A172 (cell line): ENCODE data around the gene GRK5. TPM values are rescaled to one million over a fixed set of nuclear protein-coding genes. Genes with fewer than 3 reads are reported as not detected.
"Not testable (repeated sequence)": the region's sequence is repeated elsewhere in the genome, so short reads cannot be mapped to it uniquely, and the experiment has no call there.

ENCODE experiments used
- DNase-seq: peaks from one replicate; pipeline ENCODE4 v3.0.0-alpha.2; 2015; ENCODE audit warnings: low spot score
- total RNA-seq: library from RNA; depleted of rRNA; stranded (reverse); fragments of >200 nt; shearing (Covaris generic); gene quantifications from 2 replicates; pipeline ENCODE4 v1.2.3, GENCODE V29; 2014

Gene GRK5
- total RNA-seq, 1 experiment from 2014 or later = 13.0 TPM

- no peak for DNase-seq
These were observed 41.3 kb downstream of the GRK5 start for GRCh38 chr10:119248681-119249080.

GRCh38 chr10:119250641-119251314 is 43.4 kb downstream of the GRK5 start:
- DNase-seq = peak; percentile 91

- DNase-seq = peak; percentile 49
These were observed 43.9 kb downstream of the GRK5 start for GRCh38 chr10:119251315-119251708.

GRCh38 chr10:119252051-119252465 is 44.7 kb downstream of the GRK5 start:
- DNase-seq = no peak

GRCh38 chr10:119252470-119253151 is 45.2 kb downstream of the GRK5 start:
- no peak for DNase-seq

- peak; percentile 93 for DNase-seq
These were observed 46.2 kb downstream of the GRK5 start for GRCh38 chr10:119253433-119254174.

GRCh38 chr10:119254335-119254734 is 47.0 kb downstream of the GRK5 start:
- DNase-seq = peak; percentile 44

GRCh38 chr10:119256030-119256429 is 48.7 kb downstream of the GRK5 start:
- DNase-seq = no peak

- no peak for DNase-seq
These were observed 49.5 kb downstream of the GRK5 start for GRCh38 chr10:119256897-119257296.

- DNase-seq = no peak
These were observed 50.6 kb downstream of the GRK5 start for GRCh38 chr10:119257899-119258419.

- no peak for DNase-seq
These were observed 52.0 kb downstream of the GRK5 start for GRCh38 chr10:119259345-119259744.

GRCh38 chr10:119261016-119261415 is 53.6 kb downstream of the GRK5 start:
- not testable (repeated sequence) for DNase-seq

- DNase-seq = no peak
These were observed 56.7 kb downstream of the GRK5 start for GRCh38 chr10:119263951-119264617.

GRCh38 chr10:119265691-119266090 is 58.3 kb downstream of the GRK5 start:
- DNase-seq = no peak

- no peak for DNase-seq
These were observed 60.0 kb downstream of the GRK5 start for GRCh38 chr10:119267384-119267783.

- DNase-seq = no peak
These were observed 61.1 kb downstream of the GRK5 start for GRCh38 chr10:119268428-119268827.

- no peak for DNase-seq
These were observed 61.6 kb downstream of the GRK5 start for GRCh38 chr10:119268871-119269506.

GRCh38 chr10:119269737-119270136 is 62.4 kb downstream of the GRK5 start:
- DNase-seq = no peak

- no peak for DNase-seq
These were observed 63.5 kb downstream of the GRK5 start for GRCh38 chr10:119270762-119271366.

- DNase-seq = not testable (repeated sequence)
These were observed 65.0 kb downstream of the GRK5 start for GRCh38 chr10:119272338-119272734.

GRCh38 chr10:119272736-119273135 is 65.4 kb downstream of the GRK5 start:
- DNase-seq = no peak
